NOMO-1 treated with DMSO at 0.1 percent for 48 hours (cell line): Measurements from ENCODE around the gene USP48.
"Not testable (repeated sequence)": the region's sequence is repeated elsewhere in the genome, so short reads cannot be mapped to it uniquely, and the experiment has no call there.

Source experiments
- DNase-seq: peaks from one replicate; lab custom pipeline; 2025; ENCODE audit not compliant: unreplicated experiment; lab: John Stamatoyannopoulos, UW

The USP48 gene

GRCh38 chr1:21816602-21817302 is 33.8 kb upstream of the USP48 start:
- no peak for DNase-seq

- no peak for DNase-seq
Measured at GRCh38 chr1:21815724-21816321, 32.9 kb upstream of the USP48 start.

- no peak for DNase-seq
Measured at GRCh38 chr1:21814981-21815582, 32.1 kb upstream of the USP48 start.

- peak; percentile 20 for DNase-seq
Measured at GRCh38 chr1:21814241-21814918, 31.4 kb upstream of the USP48 start.

GRCh38 chr1:21813542-21813941 is 30.6 kb upstream of the USP48 start:
- no peak for DNase-seq

- no peak for DNase-seq
Measured at GRCh38 chr1:21811875-21812305, 28.9 kb upstream of the USP48 start, which contains the start of gene LDLRAD2. TSS of gene LDLRAD2 (plus strand) at chr1:21812265. CDS start at chr1:21812452, 187 bp downstream.

- DNase-seq = no peak
Measured at GRCh38 chr1:21804536-21804935, 21.6 kb upstream of the USP48 start.

GRCh38 chr1:21801100-21801499 is 18.2 kb upstream of the USP48 start:
- no peak for DNase-seq

GRCh38 chr1:21799730-21800129 is 16.8 kb upstream of the USP48 start:
- no peak for DNase-seq

GRCh38 chr1:21795075-21795474 is 12.1 kb upstream of the USP48 start:
- no peak for DNase-seq

GRCh38 chr1:21794656-21795055 is 11.7 kb upstream of the USP48 start:
- no peak for DNase-seq

- no peak for DNase-seq
Measured at GRCh38 chr1:21793104-21793503, 10.2 kb upstream of the USP48 start.

- no peak for DNase-seq
Measured at GRCh38 chr1:21786640-21787039, 3.7 kb upstream of the USP48 start.

GRCh38 chr1:21785764-21786163 is 2.8 kb upstream of the USP48 start:
- not testable (repeated sequence) for DNase-seq

- DNase-seq = peak; percentile 90
Measured at GRCh38 chr1:21783679-21784603, 992 bp upstream of the USP48 start.

GRCh38 chr1:21782349-21782867 is 541 bp downstream of the USP48 start:
- peak; percentile 80 for DNase-seq

- DNase-seq = peak; percentile 18
Measured at GRCh38 chr1:21781815-21782348, 1.1 kb downstream of the USP48 start.

- DNase-seq = no peak
Measured at GRCh38 chr1:21779613-21780521, 3.1 kb downstream of the USP48 start.

GRCh38 chr1:21778405-21778727 is 4.6 kb downstream of the USP48 start:
- no peak for DNase-seq
